22Rv1 (cell line): ENCODE measurements around the gene KIF5B.

ENCODE experiments used
- ZFX ChIP-seq: fragments of 450-650 bp; IDR thresholded peaks from 2 replicates; pipeline ENCODE4 v1.6.1; 2017; ENCODE audit warnings: antibody characterized with exemption, borderline replicate concordance
- TF ChIP-seq, protein P1 (sequence below): fragments of 450-650 bp; IDR thresholded peaks from 2 replicates; pipeline ENCODE4 v1.5.1; 2017; ENCODE audit warnings: mild to moderate bottlenecking

DNA sequence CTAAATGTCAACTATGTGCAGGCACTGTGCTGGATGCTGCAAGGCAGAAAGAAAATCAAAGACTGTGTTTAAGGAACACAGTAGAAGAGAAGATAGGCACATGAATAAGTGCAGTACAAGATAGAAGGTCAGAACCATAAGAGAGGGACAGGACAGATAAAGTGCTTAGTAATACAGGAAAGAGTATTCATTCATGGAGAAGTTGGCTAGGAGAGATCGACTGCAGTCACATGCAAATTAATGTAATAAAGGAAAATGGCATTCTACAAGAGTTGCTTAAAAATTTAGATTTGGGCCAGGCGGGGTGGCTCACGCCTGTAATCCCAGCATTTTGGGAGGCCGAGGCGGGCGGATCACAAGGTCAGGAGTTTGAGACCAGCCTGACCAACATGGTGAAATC, 24.8 kb downstream of the KIF5B start:
- TF ChIP-seq, protein P1, sequence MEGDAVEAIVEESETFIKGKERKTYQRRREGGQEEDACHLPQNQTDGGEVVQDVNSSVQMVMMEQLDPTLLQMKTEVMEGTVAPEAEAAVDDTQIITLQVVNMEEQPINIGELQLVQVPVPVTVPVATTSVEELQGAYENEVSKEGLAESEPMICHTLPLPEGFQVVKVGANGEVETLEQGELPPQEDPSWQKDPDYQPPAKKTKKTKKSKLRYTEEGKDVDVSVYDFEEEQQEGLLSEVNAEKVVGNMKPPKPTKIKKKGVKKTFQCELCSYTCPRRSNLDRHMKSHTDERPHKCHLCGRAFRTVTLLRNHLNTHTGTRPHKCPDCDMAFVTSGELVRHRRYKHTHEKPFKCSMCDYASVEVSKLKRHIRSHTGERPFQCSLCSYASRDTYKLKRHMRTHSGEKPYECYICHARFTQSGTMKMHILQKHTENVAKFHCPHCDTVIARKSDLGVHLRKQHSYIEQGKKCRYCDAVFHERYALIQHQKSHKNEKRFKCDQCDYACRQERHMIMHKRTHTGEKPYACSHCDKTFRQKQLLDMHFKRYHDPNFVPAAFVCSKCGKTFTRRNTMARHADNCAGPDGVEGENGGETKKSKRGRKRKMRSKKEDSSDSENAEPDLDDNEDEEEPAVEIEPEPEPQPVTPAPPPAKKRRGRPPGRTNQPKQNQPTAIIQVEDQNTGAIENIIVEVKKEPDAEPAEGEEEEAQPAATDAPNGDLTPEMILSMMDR: no peak
- TF ChIP-seq ZFX: no peak
